Neuronal stem cell (in vitro differentiated cells): ENCODE measurements around the gene SUN1.

Experiments
- DNase-seq: peaks from one replicate; pipeline ENCODE4 v3.0.0-alpha.2; 2013; ENCODE audit warnings: low spot score
- H2AFZ ChIP-seq: one replicate; pipeline ENCODE4 v1.6.1; 2013; ENCODE audit warnings: mild to moderate bottlenecking, low read length, inconsistent platforms
- H2AK5ac ChIP-seq: 2 replicates; pipeline ENCODE4 v1.6.1; 2013; ENCODE audit warnings: low read depth, mild to moderate bottlenecking, inconsistent platforms, low read length, moderate library complexity, mixed read lengths
- H2BK120ac ChIP-seq: 2 replicates; pipeline ENCODE4 v1.6.1; 2013; ENCODE audit warnings: low read depth, mild to moderate bottlenecking, inconsistent platforms, low read length, moderate library complexity, mixed read lengths
- H2BK12ac ChIP-seq: one replicate; pipeline ENCODE4 v1.6.1; 2013; ENCODE audit warnings: low read length, inconsistent platforms
- H2BK15ac ChIP-seq: 2 replicates; pipeline ENCODE4 v1.6.1; 2013; ENCODE audit warnings: mild to moderate bottlenecking, low read length, inconsistent platforms, mixed read lengths
- H2BK5ac ChIP-seq: one replicate; pipeline ENCODE4 v1.6.1; 2013; ENCODE audit warnings: inconsistent platforms, mild to moderate bottlenecking, low read length, moderate library complexity
- H3K14ac ChIP-seq: one replicate; pipeline ENCODE4 v1.6.1; 2013; ENCODE audit warnings: low read length, inconsistent platforms
- H3K18ac ChIP-seq: 2 replicates; pipeline ENCODE4 v1.6.1; 2013; ENCODE audit warnings: low read length, inconsistent platforms
- H3K23ac ChIP-seq: 2 replicates; pipeline ENCODE4 v1.6.1; 2013; ENCODE audit warnings: low read depth, mild to moderate bottlenecking, mixed read lengths, low read length, inconsistent platforms; ENCODE audit not compliant: poor library complexity
- H3K27ac ChIP-seq: replicated peaks from 3 replicates; pipeline ENCODE4 v1.5.1; 2013; ENCODE audit warnings: low read length, inconsistent platforms
- H3K27me3 ChIP-seq, 3 experiments: 2 replicates each; pipeline ENCODE4 v1.6.1; 2013; ENCODE audit warnings: low read length in 3 of 3, mild to moderate bottlenecking in 2 of 3, inconsistent platforms in 1 of 3, low read depth in 1 of 3, mixed read lengths in 1 of 3, moderate library complexity in 1 of 3; ENCODE audit not compliant: control insufficient read depth in 3 of 3, insufficient read depth in 3 of 3
- H3K36me3 ChIP-seq, 2 donors: replicated peaks in 1 of 2; 2 replicates each; pipeline ENCODE4 v1.6.1; 2013; ENCODE audit warnings: low read length in 2 of 2; ENCODE audit not compliant: control insufficient read depth in 2 of 2, insufficient read depth in 2 of 2
- H3K4ac ChIP-seq: 2 replicates; pipeline ENCODE4 v1.6.1; 2013; ENCODE audit warnings: inconsistent platforms, mild to moderate bottlenecking, low read length, moderate library complexity
- H3K4me1 ChIP-seq, 2 donors: 1 replicate in 1 of 2; 2 replicates in 1 of 2; pipeline ENCODE4 v1.6.1; 2013; ENCODE audit warnings: low read length in 2 of 2, low read depth in 1 of 2; ENCODE audit not compliant: control insufficient read depth in 2 of 2, insufficient read depth in 1 of 2
- H3K4me2 ChIP-seq: one replicate; pipeline ENCODE4 v1.6.1; 2013; ENCODE audit warnings: mild to moderate bottlenecking, low read length, inconsistent platforms; ENCODE audit not compliant: insufficient read depth, poor library complexity, severe bottlenecking
- H3K4me3 ChIP-seq, 2 donors: 2 replicates each; pipeline ENCODE4 v1.5.1; 2013; ENCODE audit warnings: low read length in 2 of 2, mild to moderate bottlenecking in 2 of 2, inconsistent platforms in 1 of 2, moderate library complexity in 1 of 2
- H3K79me1 ChIP-seq: one replicate; pipeline ENCODE4 v1.6.1; 2013; ENCODE audit warnings: low read depth, mild to moderate bottlenecking, inconsistent platforms, low read length, moderate library complexity
- H3K9ac ChIP-seq: one replicate; pipeline ENCODE4 v1.6.1; 2013; ENCODE audit warnings: mild to moderate bottlenecking, low read depth, low read length, inconsistent platforms; ENCODE audit not compliant: poor library complexity
- H3K9me3 ChIP-seq, 2 donors: replicated peaks in 1 of 2; 2 replicates each; pipeline versions ENCODE3 to v1.6.1; 2013; ENCODE audit warnings: low read length in 2 of 2, mild to moderate bottlenecking in 2 of 2, inconsistent platforms in 1 of 2, low read depth in 1 of 2, mixed read lengths in 1 of 2, moderate library complexity in 1 of 2; ENCODE audit not compliant: control insufficient read depth in 2 of 2, insufficient read depth in 1 of 2
- H4K8ac ChIP-seq: one replicate; pipeline ENCODE4 v1.6.1; 2013; ENCODE audit warnings: low read depth, mild to moderate bottlenecking, inconsistent platforms, low read length, moderate library complexity
- H4K91ac ChIP-seq: one replicate; pipeline ENCODE4 v1.6.1; 2013; ENCODE audit warnings: low read length, low read depth, mild to moderate bottlenecking, inconsistent platforms; ENCODE audit not compliant: poor library complexity
- WGBS, 2 donors: extraction: QIAGEN DNeasy Blood & Tissue Kit; methylation state at CpG; one replicate each; pipeline ENCODE4 v1.1.7; 2013; ENCODE audit warnings: missing lambda C conversion rate in 2 of 2, mixed read lengths in 1 of 2; ENCODE audit not compliant: insufficient read length in 2 of 2, insufficient replicate concordance in 1 of 2; ENCODE audit errors: extremely low coverage in 2 of 2; 5-methylcytosine and 5-hydroxymethylcytosine counted together

The SUN1 gene

GRCh38 chr7:881441-882234, 49.4 kb downstream of the SUN1 start:
- WGBS, 2 donors, result no CpG with 5 or more reads among the region's 20 CpGs
- no peak overlapping the region for H2BK120ac ChIP-seq
- H3K4me2 ChIP-seq, result no peak overlapping the region
- no peak overlapping the region for H3K14ac ChIP-seq
- no peak overlapping the region for H2AFZ ChIP-seq
- H2BK12ac ChIP-seq, result no peak overlapping the region
- no peak overlapping the region for H4K91ac ChIP-seq
- H3K18ac ChIP-seq, result no peak overlapping the region
- no peak overlapping the region for H3K4me3 ChIP-seq
- no peak overlapping the region for H2BK5ac ChIP-seq
- peaks cover 42% of the 10 kb centered on the region for H3K79me1 ChIP-seq
- peaks cover 9 to 41% of the 10 kb centered on the region in 2 donors for H3K36me3 ChIP-seq
- no peaks in the 10 kb centered on the region for H3K27me3 ChIP-seq
- no peak overlapping the region for H4K8ac ChIP-seq
- no peak overlapping the region for H2AK5ac ChIP-seq
- no peak overlapping the region for H2BK15ac ChIP-seq
- H3K27ac ChIP-seq, result no peak overlapping the region
- no peak overlapping the region for H3K9ac ChIP-seq
- no peak overlapping the region for H3K4ac ChIP-seq
- H3K23ac ChIP-seq, result no peak overlapping the region
- H3K4me1 ChIP-seq, result peaks cover 6% of the 10 kb centered on the region in 2 donors
- H3K9me3 ChIP-seq, result no peaks in the 10 kb centered on the region
- no peak for DNase-seq

GRCh38 chr7:882336-883035, 50.2 kb downstream of the SUN1 start:
- H3K27me3 ChIP-seq, result no peaks in the 10 kb centered on the region
- H3K4ac ChIP-seq, result no peak overlapping the region
- DNase-seq, result no peak
- no peak overlapping the region for H4K8ac ChIP-seq
- peaks cover 6% of the 10 kb centered on the region in 2 donors for H3K4me1 ChIP-seq
- H3K36me3 ChIP-seq, result peaks cover 14 to 49% of the 10 kb centered on the region in 2 donors
- H3K79me1 ChIP-seq, result peaks cover 48% of the 10 kb centered on the region
- H2AFZ ChIP-seq, result no peak overlapping the region
- H3K9me3 ChIP-seq, result no peaks in the 10 kb centered on the region
- H3K4me2 ChIP-seq, result no peak overlapping the region
- H2BK120ac ChIP-seq, result no peak overlapping the region
- no peak overlapping the region for H3K4me3 ChIP-seq
- H4K91ac ChIP-seq, result no peak overlapping the region
- H2BK12ac ChIP-seq, result no peak overlapping the region
- H3K18ac ChIP-seq, result no peak overlapping the region
- H3K14ac ChIP-seq, result no peak overlapping the region
- H3K23ac ChIP-seq, result no peak overlapping the region
- H2BK5ac ChIP-seq, result peak overlapping the region; percentile 13
- no CpG with 5 or more reads among the region's 37 CpGs for WGBS, 2 donors
- H3K9ac ChIP-seq, result no peak overlapping the region
- no peak overlapping the region for H3K27ac ChIP-seq
- no peak overlapping the region for H2BK15ac ChIP-seq
- H2AK5ac ChIP-seq, result no peak overlapping the region

GRCh38 chr7:883055-884021, 51.1 kb downstream of the SUN1 start:
- Histone ChIP-seq H3K4ac (no peak overlapping the region), H3K79me1 (peaks cover 49% of the 10 kb centered on the region), H2AFZ (no peak overlapping the region), H4K8ac (no peak overlapping the region), H3K4me3 (no peak overlapping the region), H3K4me2 (no peak overlapping the region), H2BK12ac (no peak overlapping the region), H3K27me3 (no peaks in the 10 kb centered on the region), H2BK5ac (peak overlapping the region; percentile 13), H2AK5ac (no peak overlapping the region), H3K14ac (peak overlapping the region; percentile 71), H3K27ac (no peak overlapping the region), H3K18ac (no peak overlapping the region), H3K4me1 (peaks cover 0 to 1% of the 10 kb centered on the region in 2 donors), H3K9me3 (no peaks in the 10 kb centered on the region), H2BK15ac (no peak overlapping the region), H3K23ac (peak overlapping the region; percentile 73), H2BK120ac (no peak overlapping the region), H3K36me3 (peaks cover 20 to 53% of the 10 kb centered on the region in 2 donors), H3K9ac (no peak overlapping the region), H4K91ac (no peak overlapping the region)
- DNase-seq, result no peak
- no CpG with 5 or more reads among the region's 50 CpGs for WGBS, 2 donors
